ENCODE measurements around the gene CORO2A.

CORO2A gene

DNA sequence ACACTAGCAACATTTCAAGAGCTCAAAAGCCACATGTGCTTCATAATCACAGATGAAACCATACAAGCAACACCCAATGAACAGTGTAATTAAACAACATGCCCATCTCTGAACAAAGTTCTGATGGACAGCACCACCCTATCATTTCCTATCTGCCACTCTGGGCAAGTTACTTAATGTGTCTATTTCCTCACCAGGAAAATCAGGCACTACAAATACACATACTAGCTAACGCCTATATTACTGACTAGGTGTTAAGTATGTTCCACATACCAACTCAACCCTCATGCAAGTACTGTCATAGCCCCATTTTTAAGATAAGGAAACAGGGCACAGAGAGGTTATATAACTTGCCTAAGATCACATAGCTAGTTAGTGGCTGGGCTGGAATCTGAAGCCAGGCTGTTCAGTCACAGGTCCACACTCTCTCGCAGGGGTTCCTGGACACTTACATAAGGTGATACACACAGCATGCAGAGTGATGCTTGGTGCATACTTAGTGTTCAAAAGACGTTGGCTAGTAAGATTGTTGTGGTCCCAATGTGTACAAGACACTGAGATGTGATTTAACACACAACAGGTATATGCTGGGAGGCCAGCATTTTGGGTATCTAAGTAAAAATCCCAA lies 24.2 kb downstream of the CORO2A start:
- Histone ChIP-seq H3K27me3 (ENCODE audit: control insufficient read depth, insufficient read depth, low read length) (no peaks in the 10 kb centered on the region), H3K4me3 (ENCODE audit: low read depth, low read length) (no peak overlapping the region), H3K4me1 (ENCODE audit: control insufficient read depth, insufficient read depth, low read length) (peaks cover 41% of the 10 kb centered on the region), H3K27ac (ENCODE audit: low read depth, low read length) (no peak overlapping the region), H3K36me3 (ENCODE audit: control insufficient read depth, insufficient read depth, low read length) (no peaks in the 10 kb centered on the region), H3K9ac (ENCODE audit: low read length) (no peak overlapping the region), H3K9me3 (ENCODE audit: control insufficient read depth, insufficient read depth, low read depth, low read length) (no peaks in the 10 kb centered on the region)

- no peak overlapping the region for H3K9ac ChIP-seq (ENCODE audit: low read length)
- no peaks in the 10 kb centered on the region for H3K27me3 ChIP-seq (ENCODE audit: control insufficient read depth, insufficient read depth, low read length)
- no peak overlapping the region for H3K4me3 ChIP-seq (ENCODE audit: low read depth, low read length)
- no peaks in the 10 kb centered on the region for H3K9me3 ChIP-seq (ENCODE audit: control insufficient read depth, insufficient read depth, low read depth, low read length)
- peaks cover 5% of the 10 kb centered on the region; the same call in 1 of the 2 replicates for H3K36me3 ChIP-seq (ENCODE audit: control insufficient read depth, insufficient read depth, low read length)
- no peak overlapping the region for H3K27ac ChIP-seq (ENCODE audit: low read depth, low read length)
- H3K4me1 ChIP-seq (ENCODE audit: control insufficient read depth, insufficient read depth, low read length), result peaks cover 20% of the 10 kb centered on the region
Observed at GRCh38 chr9:98164912-98165311, 27.5 kb downstream of the CORO2A start.

DNA sequence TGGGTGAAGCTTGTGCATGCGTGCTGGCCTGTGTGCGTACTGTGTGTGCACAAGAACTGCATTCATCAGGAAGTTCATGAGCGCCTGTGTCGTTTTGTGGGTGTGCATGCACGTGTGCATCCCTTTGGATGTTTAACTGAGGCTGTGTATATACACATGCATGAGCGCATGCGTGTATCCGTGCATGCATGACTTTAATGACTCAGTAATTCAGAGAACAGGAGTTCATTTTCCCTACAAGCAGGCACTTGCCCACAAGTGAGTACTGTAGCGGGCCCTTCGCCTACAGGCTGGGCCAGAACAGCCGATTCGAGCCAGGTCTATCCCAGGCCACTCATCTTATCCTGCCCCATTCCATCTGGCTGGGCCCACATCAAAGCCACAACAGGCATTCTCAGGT lies 29.8 kb downstream of the CORO2A start:
- Histone ChIP-seq H3K9me3 (ENCODE audit: control insufficient read depth, insufficient read depth, low read depth, low read length) (no peaks in the 10 kb centered on the region), H3K4me1 (ENCODE audit: control insufficient read depth, insufficient read depth, low read length) (peaks cover 3% of the 10 kb centered on the region; the same call in 1 of the 2 replicates), H3K27ac (ENCODE audit: low read depth, low read length) (no peak overlapping the region), H3K36me3 (ENCODE audit: control insufficient read depth, insufficient read depth, low read length) (peaks cover 8% of the 10 kb centered on the region; the same call in 1 of the 2 replicates), H3K27me3 (ENCODE audit: control insufficient read depth, insufficient read depth, low read length) (no peaks in the 10 kb centered on the region), H3K9ac (ENCODE audit: low read length) (no peak overlapping the region), H3K4me3 (ENCODE audit: low read depth, low read length) (no peak overlapping the region)

DNA sequence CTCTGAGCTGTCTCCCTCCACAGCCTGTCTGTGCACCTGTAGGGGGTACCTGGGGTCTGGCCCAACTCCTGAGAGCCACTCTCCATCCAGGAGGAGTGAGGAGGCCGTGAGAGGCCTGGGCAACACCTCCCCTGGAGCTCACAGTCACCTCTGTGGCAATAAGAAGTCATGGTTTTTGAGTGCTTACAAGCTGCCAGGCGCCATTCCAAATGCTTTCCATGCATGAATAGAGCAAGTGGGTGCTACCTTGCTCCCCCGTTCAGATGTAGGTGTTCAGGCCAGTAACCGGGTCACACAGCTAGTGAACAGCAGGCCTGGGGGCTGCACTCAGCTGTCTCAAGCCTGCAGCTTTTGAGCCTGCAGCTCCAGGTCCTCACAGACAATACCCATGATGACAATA lies 30.6 kb downstream of the CORO2A start:
- no peaks in the 10 kb centered on the region for H3K27me3 ChIP-seq (ENCODE audit: control insufficient read depth, insufficient read depth, low read length)
- H3K4me3 ChIP-seq (ENCODE audit: low read depth, low read length), result no peak overlapping the region
- H3K36me3 ChIP-seq (ENCODE audit: control insufficient read depth, insufficient read depth, low read length), result peaks cover 15% of the 10 kb centered on the region
- no peaks in the 10 kb centered on the region for H3K9me3 ChIP-seq (ENCODE audit: control insufficient read depth, insufficient read depth, low read depth, low read length)
- no peak overlapping the region for H3K27ac ChIP-seq (ENCODE audit: low read depth, low read length)
- H3K4me1 ChIP-seq (ENCODE audit: control insufficient read depth, insufficient read depth, low read length), result peaks cover 3% of the 10 kb centered on the region; the same call in 1 of the 2 replicates
- H3K9ac ChIP-seq (ENCODE audit: low read length), result no peak overlapping the region

DNA sequence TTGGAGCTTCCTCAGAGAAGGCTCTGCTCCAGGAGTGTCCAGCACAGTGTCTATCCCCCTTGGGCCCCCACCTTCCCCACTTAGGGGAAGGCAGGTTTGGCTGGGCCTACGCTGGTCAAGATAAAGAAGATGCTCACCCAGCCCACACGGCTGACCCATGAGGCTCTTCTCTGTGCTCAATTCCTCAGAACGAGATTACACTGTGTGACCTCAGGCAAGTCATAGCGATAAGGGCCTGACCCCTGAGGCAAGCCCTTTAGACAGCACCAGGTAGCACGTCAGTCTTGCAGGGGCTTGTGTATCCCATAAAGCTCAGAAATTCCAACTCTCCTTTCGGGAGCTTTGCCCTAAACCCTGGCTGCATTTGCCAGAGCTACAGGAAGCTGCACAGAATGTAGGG lies 32.6 kb downstream of the CORO2A start:
- Histone ChIP-seq H3K27me3 (ENCODE audit: control insufficient read depth, insufficient read depth, low read length) (no peaks in the 10 kb centered on the region), H3K4me3 (ENCODE audit: low read depth, low read length) (no peak overlapping the region), H3K36me3 (ENCODE audit: control insufficient read depth, insufficient read depth, low read length) (peaks cover 33% of the 10 kb centered on the region), H3K9ac (ENCODE audit: low read length) (no peak overlapping the region), H3K9me3 (ENCODE audit: control insufficient read depth, insufficient read depth, low read depth, low read length) (no peaks in the 10 kb centered on the region), H3K4me1 (ENCODE audit: control insufficient read depth, insufficient read depth, low read length) (peaks cover 3% of the 10 kb centered on the region; the same call in 1 of the 2 replicates), H3K27ac (ENCODE audit: low read depth, low read length) (no peak overlapping the region)

DNA sequence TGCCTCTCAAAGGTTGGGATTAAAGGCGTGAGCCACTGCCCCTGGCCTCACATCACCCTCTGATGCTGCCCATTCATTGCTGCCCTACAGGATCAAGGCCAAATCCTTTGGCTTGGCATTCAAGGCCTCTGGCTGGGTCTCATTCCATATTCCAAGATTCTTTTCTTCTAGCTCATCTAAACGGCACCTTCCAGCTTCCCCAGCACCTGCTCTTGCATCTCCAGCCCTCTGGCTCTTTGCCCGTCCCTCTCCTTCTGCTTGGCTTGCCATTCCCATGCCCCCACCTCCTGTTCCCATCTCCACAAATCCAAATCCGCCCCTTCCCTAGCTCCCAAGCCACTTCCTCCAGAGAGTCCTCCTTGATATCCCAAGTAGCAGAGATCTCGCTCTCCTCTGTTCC lies 33.1 kb downstream of the CORO2A start:
- peaks cover 3% of the 10 kb centered on the region; the same call in 1 of the 2 replicates for H3K4me1 ChIP-seq (ENCODE audit: control insufficient read depth, insufficient read depth, low read length)
- H3K27ac ChIP-seq (ENCODE audit: low read depth, low read length), result no peak overlapping the region
- H3K4me3 ChIP-seq (ENCODE audit: low read depth, low read length), result no peak overlapping the region
- H3K36me3 ChIP-seq (ENCODE audit: control insufficient read depth, insufficient read depth, low read length), result peaks cover 35% of the 10 kb centered on the region
- no peaks in the 10 kb centered on the region for H3K27me3 ChIP-seq (ENCODE audit: control insufficient read depth, insufficient read depth, low read length)
- H3K9me3 ChIP-seq (ENCODE audit: control insufficient read depth, insufficient read depth, low read depth, low read length), result no peaks in the 10 kb centered on the region
- no peak overlapping the region for H3K9ac ChIP-seq (ENCODE audit: low read length)

DNA sequence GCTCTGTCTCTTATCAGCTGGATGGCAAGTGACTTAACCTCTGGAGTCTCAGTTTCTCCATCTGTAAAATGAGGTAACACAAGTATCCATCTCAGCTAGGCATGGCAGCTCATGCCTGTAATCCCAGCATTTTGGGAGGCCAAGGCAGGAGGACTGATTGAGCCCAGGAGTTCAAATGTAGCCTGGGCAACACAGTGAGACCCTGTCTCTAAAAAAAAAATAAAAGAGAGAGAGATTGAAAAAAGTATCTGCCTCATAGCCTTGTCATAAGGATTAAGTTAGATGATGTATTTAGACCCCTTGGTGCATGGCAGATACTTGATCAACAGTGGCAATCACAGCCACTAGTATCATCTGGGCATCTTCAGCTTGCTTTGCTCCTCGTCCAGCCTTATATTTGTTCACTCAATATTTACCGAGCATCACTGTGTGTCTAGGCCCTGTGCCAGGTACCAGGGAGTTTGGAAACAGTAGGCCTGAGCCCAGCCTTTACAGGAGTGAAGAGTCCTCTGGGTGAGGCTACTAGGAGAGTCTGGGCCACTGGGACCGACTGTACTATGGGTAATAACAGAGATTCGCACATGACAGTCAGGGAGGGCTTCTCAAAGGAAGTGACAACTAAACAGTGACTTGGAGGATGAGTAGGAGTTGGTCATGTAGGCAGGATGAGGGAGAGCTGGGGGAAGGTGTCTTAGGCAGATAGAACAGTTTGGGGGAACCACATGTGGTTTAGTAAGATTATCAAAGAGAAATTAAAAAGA lies 34.2 kb downstream of the CORO2A start:
- Histone ChIP-seq H3K4me3 (ENCODE audit: low read depth, low read length) (no peak overlapping the region), H3K27ac (ENCODE audit: low read depth, low read length) (no peak overlapping the region), H3K9me3 (ENCODE audit: control insufficient read depth, insufficient read depth, low read depth, low read length) (no peaks in the 10 kb centered on the region), H3K27me3 (ENCODE audit: control insufficient read depth, insufficient read depth, low read length) (no peaks in the 10 kb centered on the region), H3K36me3 (ENCODE audit: control insufficient read depth, insufficient read depth, low read length) (peaks cover 37% of the 10 kb centered on the region), H3K4me1 (ENCODE audit: control insufficient read depth, insufficient read depth, low read length) (peaks cover 3% of the 10 kb centered on the region; the same call in 1 of the 2 replicates), H3K9ac (ENCODE audit: low read length) (no peak overlapping the region)

DNA sequence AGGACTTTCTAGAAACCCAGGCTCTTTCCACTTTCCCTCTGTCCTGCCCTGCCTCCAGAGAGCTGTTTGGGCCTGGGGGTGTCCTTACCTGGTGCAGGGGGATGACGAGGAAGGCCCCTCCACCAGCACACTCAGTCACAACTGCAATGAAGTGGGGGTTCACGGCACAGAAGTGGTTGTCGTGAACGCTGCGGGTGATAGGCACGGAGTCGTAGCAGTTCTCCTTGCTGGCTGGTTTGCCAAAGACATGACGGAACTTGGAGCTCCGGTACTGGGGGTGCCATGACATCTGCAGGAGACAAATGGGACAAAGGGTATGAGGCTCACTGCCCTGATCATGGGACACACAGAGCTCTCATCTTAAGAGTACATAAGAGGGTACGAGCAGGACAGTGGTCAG lies 35.1 kb downstream of the CORO2A start:
- H3K9ac ChIP-seq (ENCODE audit: low read length), result no peak overlapping the region
- no peaks in the 10 kb centered on the region for H3K27me3 ChIP-seq (ENCODE audit: control insufficient read depth, insufficient read depth, low read length)
- H3K27ac ChIP-seq (ENCODE audit: low read depth, low read length), result no peak overlapping the region
- H3K36me3 ChIP-seq (ENCODE audit: control insufficient read depth, insufficient read depth, low read length), result peaks cover 37% of the 10 kb centered on the region
- H3K4me1 ChIP-seq (ENCODE audit: control insufficient read depth, insufficient read depth, low read length), result peaks cover 1% of the 10 kb centered on the region; the same call in 1 of the 2 replicates
- no peak overlapping the region for H3K4me3 ChIP-seq (ENCODE audit: low read depth, low read length)
- H3K9me3 ChIP-seq (ENCODE audit: control insufficient read depth, insufficient read depth, low read depth, low read length), result no peaks in the 10 kb centered on the region

DNA sequence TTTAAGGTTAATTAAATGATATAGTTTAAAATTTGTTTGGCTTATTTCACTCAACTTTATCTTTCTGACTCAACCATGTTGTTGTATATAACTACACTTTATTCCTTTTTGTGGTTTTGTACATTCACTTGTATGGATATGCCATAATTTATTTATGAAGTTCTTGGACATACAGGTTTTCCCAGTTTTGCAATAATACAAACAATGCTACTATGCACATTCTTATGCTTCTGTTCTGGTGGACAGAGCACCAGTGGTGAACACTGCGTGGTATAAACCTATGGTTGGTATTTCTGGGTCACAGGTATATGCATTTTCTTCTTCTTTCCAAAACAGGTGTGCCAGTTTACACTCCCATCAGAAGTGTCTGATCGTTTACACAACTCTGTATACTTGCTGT lies 37.8 kb downstream of the CORO2A start:
- peaks cover 43% of the 10 kb centered on the region for H3K36me3 ChIP-seq (ENCODE audit: control insufficient read depth, insufficient read depth, low read length)
- no peaks in the 10 kb centered on the region for H3K9me3 ChIP-seq (ENCODE audit: control insufficient read depth, insufficient read depth, low read depth, low read length)
- H3K9ac ChIP-seq (ENCODE audit: low read length), result no peak overlapping the region
- H3K27me3 ChIP-seq (ENCODE audit: control insufficient read depth, insufficient read depth, low read length), result no peaks in the 10 kb centered on the region
- H3K4me1 ChIP-seq (ENCODE audit: control insufficient read depth, insufficient read depth, low read length), result no peaks in the 10 kb centered on the region
- no peak overlapping the region for H3K27ac ChIP-seq (ENCODE audit: low read depth, low read length)
- H3K4me3 ChIP-seq (ENCODE audit: low read depth, low read length), result no peak overlapping the region

DNA sequence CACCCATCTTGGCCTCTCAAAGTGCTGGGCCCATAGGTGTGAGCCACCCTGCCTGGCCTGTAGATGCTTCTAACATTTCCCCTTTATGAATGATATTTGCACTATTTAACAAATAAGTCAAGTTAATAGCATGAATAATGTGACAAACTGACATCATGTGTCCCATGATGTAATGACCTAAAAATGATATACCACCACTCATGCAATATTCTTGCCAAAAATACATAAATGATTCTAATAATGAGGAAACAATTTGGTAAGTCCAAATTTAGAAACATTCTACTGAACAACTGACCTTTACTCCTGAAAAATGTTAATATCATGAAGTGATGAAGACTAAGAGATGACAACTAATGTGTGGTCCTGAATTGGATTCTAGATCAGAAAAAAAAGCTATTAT lies 39.9 kb downstream of the CORO2A start:
- Histone ChIP-seq H3K4me1 (ENCODE audit: control insufficient read depth, insufficient read depth, low read length) (no peaks in the 10 kb centered on the region), H3K27me3 (ENCODE audit: control insufficient read depth, insufficient read depth, low read length) (no peaks in the 10 kb centered on the region), H3K36me3 (ENCODE audit: control insufficient read depth, insufficient read depth, low read length) (peaks cover 43% of the 10 kb centered on the region), H3K9me3 (ENCODE audit: control insufficient read depth, insufficient read depth, low read depth, low read length) (no peaks in the 10 kb centered on the region), H3K9ac (ENCODE audit: low read length) (no peak overlapping the region), H3K4me3 (ENCODE audit: low read depth, low read length) (no peak overlapping the region), H3K27ac (ENCODE audit: low read depth, low read length) (no peak overlapping the region)

DNA sequence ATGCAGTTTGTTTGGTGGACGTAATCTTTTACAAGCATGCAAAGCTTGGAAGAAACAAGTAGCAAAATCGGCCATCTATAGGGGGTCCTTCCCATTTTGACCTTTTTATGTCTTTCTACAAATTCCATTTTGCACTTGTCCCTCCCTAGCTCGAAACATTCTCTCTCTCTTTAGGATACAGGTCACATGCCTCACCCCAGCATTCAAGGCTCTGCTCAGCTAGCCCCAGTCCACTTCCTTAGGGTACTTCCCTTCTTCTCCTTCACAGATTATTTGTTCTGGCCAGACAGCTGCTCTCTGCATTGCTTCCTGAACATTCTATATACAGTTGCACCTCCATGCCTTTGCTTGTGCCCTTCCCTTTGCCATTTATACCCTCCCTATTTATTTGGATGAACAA lies 41.7 kb downstream of the CORO2A start:
- peaks cover 30% of the 10 kb centered on the region for H3K36me3 ChIP-seq (ENCODE audit: control insufficient read depth, insufficient read depth, low read length)
- no peak overlapping the region for H3K4me3 ChIP-seq (ENCODE audit: low read depth, low read length)
- peaks cover 10% of the 10 kb centered on the region; the same call in 1 of the 2 replicates for H3K4me1 ChIP-seq (ENCODE audit: control insufficient read depth, insufficient read depth, low read length)
- no peaks in the 10 kb centered on the region for H3K27me3 ChIP-seq (ENCODE audit: control insufficient read depth, insufficient read depth, low read length)
- H3K9ac ChIP-seq (ENCODE audit: low read length), result no peak overlapping the region
- H3K9me3 ChIP-seq (ENCODE audit: control insufficient read depth, insufficient read depth, low read depth, low read length), result no peaks in the 10 kb centered on the region
- no peak overlapping the region for H3K27ac ChIP-seq (ENCODE audit: low read depth, low read length)

Measured in HUES6 (cell line).